GM18520 (cell line): Measurements from ENCODE around the gene ATP8B3.

Experiments used
- ATAC-seq: cut with Tn5 transposase; IDR thresholded peaks from one replicate; pipeline ENCODE4 v1.9.1; 2021; ENCODE audit not compliant: unreplicated experiment

The ATP8B3 gene

GRCh38 chr19:1746401-1747284 is 65.4 kb downstream of the ATP8B3 start:
- ATAC-seq: no peak

GRCh38 chr19:1745589-1746031 is 66.5 kb downstream of the ATP8B3 start:
- no peak for ATAC-seq

- ATAC-seq: no peak
Observed at GRCh38 chr19:1744822-1745563, 67.1 kb downstream of the ATP8B3 start.

- no peak for ATAC-seq
Observed at GRCh38 chr19:1744133-1744665, 67.9 kb downstream of the ATP8B3 start.

GRCh38 chr19:1742989-1743696 is 68.9 kb downstream of the ATP8B3 start:
- ATAC-seq: no peak

GRCh38 chr19:1739960-1740629 is 72.0 kb downstream of the ATP8B3 start:
- ATAC-seq: no peak

- ATAC-seq: no peak
Observed at GRCh38 chr19:1736927-1737326, 75.1 kb downstream of the ATP8B3 start.

- no peak for ATAC-seq
Observed at GRCh38 chr19:1736280-1736679, 75.8 kb downstream of the ATP8B3 start.

GRCh38 chr19:1734321-1734966 is 77.6 kb downstream of the ATP8B3 start:
- no peak for ATAC-seq
